Natural killer cell treated with Interleukin-12 subunit alpha and Interleukin-12 subunit beta and Interleukin-15 and Interleukin-18, amount 100 ng/mL, for 72 hours (primary cell): Measurements from ENCODE around the gene ATG4A. TPM values are rescaled to one million over a fixed set of nuclear protein-coding genes. Genes with fewer than 3 reads are reported as not detected.
A peak's percentile ranks its signal among the peaks of the same experiment; 100 is the strongest.

Source experiments
- ATAC-seq, 2 donors: fragments of 150-1000 bp; cut with Tn5 transposase in 1 of 2; sonication (Bioruptor Pico), chemical (Tn5 transposase) in 1 of 2; 2 replicates each; pipeline ENCODE4 v1.10.0; 2021
- DNase-seq: peaks from one replicate; pipeline ENCODE4 v3.0.0; 2022; ENCODE audit warnings: low spot score
- H3K27ac Mint-ChIP-seq, 2 donors: 1 replicate in 1 of 2; 2 replicates in 1 of 2; pipeline ENCODE4 v1.8.0; 2022; ENCODE audit warnings: mixed read lengths in 2 of 2, mild to moderate bottlenecking in 1 of 2, moderate library complexity in 1 of 2
- H3K27me3 Mint-ChIP-seq, 2 donors: 1 replicate in 1 of 2; 2 replicates in 1 of 2; pipeline ENCODE4 v1.8.0; 2022; ENCODE audit warnings: mixed read lengths in 2 of 2
- H3K36me3 Mint-ChIP-seq: one replicate; pipeline ENCODE4 v1.8.0; 2022; ENCODE audit warnings: mixed read lengths
- H3K4me1 Mint-ChIP-seq, 2 donors: 1 replicate in 1 of 2; 2 replicates in 1 of 2; pipeline ENCODE4 v1.8.0; 2022; ENCODE audit warnings: low read depth in 2 of 2, mixed read lengths in 2 of 2, mild to moderate bottlenecking in 1 of 2
- H3K4me3 Mint-ChIP-seq: one replicate; pipeline ENCODE4 v1.8.0; 2022; ENCODE audit warnings: mixed read lengths
- H3K9me3 Mint-ChIP-seq: 2 replicates; pipeline ENCODE4 v1.8.0; 2022; ENCODE audit warnings: mixed read lengths
- total RNA-seq, 2 donors: library from RNA; stranded (reverse); gene quantifications; one replicate each; pipeline ENCODE4 v1.2.3, GENCODE V29; 2022

The ATG4A gene
- total RNA-seq, 2 donors from 2014 or later = 12.0 to 17.8 TPM

DNA sequence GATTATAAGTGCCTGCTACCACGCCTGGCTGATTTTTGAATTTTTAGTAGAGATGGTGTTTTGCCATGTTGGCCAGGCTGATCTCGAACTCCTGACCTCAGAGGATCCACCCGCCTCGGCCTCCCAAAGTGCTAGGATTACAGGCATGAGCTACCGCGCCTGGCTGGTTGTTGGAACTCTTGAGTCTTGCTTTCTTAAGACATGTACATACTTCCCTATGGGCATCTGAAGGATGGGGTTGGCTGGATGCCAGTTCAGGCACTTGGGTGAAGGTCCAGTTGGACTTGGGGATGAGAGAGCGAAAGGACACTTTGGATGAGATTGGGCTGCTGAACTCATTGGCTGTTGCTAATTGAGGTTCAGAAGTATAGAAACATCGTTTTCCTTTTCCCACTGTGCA lies 40.5 kb downstream of the ATG4A start:
- ATAC-seq = no peak
- Mint-ChIP-seq H3K4me1 (no peaks in the 10 kb centered on the region), H3K9me3 (no peaks in the 10 kb centered on the region), H3K36me3 (peaks cover 4% of the 10 kb centered on the region), H3K27ac (no peak overlapping the region), H3K27me3 (no peaks in the 10 kb centered on the region), H3K4me3 (no peak overlapping the region)
- no peak for DNase-seq

DNA sequence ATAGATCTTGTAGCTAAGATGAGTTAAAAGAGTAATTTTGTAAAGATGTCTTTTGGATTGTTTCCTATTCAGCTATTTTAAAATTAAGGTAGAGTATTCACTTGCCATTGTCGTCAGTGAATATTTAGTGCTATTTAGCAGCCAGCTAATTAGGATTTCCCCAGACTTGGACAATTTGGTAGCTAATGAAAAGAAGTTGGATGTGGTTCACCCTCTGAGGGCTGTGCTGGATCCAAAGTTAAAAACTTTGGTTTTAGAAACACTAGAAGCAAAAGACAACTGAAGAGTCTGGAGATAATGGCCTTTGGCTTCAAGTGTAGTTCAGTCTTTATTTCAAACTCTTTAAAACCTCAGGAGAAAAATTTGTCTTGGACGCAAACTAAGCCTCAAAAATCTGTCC lies 41.3 kb downstream of the ATG4A start:
- H3K27me3 Mint-ChIP-seq = no peaks in the 10 kb centered on the region
- no peak overlapping the region for H3K4me3 Mint-ChIP-seq
- H3K9me3 Mint-ChIP-seq = no peaks in the 10 kb centered on the region
- no peaks in the 10 kb centered on the region for H3K4me1 Mint-ChIP-seq
- ATAC-seq = no peak
- peaks cover 4% of the 10 kb centered on the region for H3K36me3 Mint-ChIP-seq
- H3K27ac Mint-ChIP-seq = no peak overlapping the region
- DNase-seq = no peak

DNA sequence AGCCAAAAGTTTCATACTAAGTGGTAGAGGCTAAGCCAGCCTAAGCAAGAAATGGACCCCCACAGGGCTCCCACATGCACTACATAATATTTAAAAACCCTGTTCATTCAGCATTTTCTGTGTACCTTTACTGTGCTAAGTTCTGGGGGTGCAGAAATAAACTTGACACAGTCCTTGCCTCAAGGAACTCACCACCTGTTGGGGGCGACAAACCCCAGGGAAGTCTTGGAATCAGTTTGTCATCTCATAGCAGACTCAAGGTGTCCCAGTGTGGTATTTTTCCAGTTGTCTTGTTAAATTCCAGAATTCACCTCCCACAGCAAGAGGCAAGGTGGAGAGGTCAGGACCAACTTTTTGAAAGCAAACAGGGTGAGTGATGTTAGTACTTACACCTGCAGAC lies 43.1 kb downstream of the ATG4A start:
- H3K27me3 Mint-ChIP-seq = no peaks in the 10 kb centered on the region
- no peaks in the 10 kb centered on the region for H3K4me1 Mint-ChIP-seq
- H3K36me3 Mint-ChIP-seq = peaks cover 8% of the 10 kb centered on the region
- H3K4me3 Mint-ChIP-seq = no peak overlapping the region
- DNase-seq = no peak
- no peak overlapping the region for H3K27ac Mint-ChIP-seq
- no peak for ATAC-seq
- no peaks in the 10 kb centered on the region for H3K9me3 Mint-ChIP-seq

DNA sequence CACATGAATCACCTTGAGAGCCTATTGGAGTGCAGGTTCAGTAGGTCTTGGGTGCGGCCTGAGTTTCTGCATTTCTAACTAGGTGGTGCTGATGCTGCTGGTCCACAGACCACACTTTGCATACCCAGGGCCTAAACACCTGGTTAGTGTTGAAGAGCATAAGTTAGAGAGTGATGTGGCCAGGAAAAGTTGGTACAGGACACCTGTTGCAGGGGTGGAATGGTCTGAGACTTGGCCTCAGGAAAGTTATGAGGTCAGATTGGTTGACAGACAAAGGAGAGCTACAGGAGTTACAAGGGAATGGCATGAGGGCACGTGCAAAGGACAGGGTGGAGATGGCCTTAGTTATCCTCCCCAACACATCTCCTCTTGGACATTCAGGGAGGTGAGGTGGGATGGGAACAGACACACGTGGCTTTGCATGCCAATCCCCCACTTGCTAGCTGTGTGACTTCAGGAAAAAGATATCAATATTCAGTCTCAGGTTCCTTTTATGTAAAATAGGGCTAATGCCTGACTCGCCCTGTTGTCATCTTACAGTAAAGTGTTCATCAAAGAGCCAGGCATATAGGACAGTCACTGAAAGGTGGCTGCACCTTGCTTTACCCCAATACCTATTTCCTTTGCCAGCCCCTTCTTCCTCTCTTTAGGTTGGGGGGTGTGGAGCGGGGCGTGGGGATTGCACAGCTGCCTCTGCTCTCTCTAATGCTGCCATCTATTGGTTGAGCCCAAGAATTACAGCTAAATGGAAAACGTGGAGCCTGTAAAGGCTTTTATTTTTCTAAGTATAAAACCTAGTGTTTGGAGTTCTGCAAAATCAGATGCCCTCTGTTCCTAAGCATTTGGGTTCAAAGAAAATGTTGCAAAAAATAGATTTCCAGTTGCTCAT lies 47.5 kb downstream of the ATG4A start:
- peaks cover 5% of the 10 kb centered on the region for H3K36me3 Mint-ChIP-seq
- H3K4me1 Mint-ChIP-seq = no peaks in the 10 kb centered on the region

DNA sequence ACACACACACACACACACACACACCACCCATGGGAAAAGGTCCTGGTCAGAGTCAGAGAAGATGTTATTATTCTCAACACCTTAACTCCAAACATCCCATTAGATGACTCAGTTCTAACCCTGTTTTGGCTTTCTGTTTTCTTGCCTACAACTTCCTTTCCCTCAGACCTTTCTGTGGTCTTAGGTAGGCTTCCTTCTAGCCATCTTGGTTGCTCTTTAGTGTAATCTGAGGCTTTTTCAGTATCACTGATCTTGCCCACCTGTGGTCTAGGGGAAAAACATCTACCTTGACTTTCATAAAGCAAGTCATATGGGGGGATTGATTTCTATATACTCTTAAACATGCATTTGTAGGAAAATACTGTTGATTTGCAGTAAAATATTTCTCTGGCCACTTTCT lies 56.9 kb downstream of the ATG4A start:
- ATAC-seq (no peak), DNase-seq (no peak)
- H3K4me1 Mint-ChIP-seq = no peaks in the 10 kb centered on the region
- peaks cover 0 to 6% of the 10 kb centered on the region in 2 donors for H3K27me3 Mint-ChIP-seq
- no peaks in the 10 kb centered on the region for H3K9me3 Mint-ChIP-seq
- no peak overlapping the region for H3K27ac Mint-ChIP-seq
- H3K4me3 Mint-ChIP-seq = no peak overlapping the region
- H3K36me3 Mint-ChIP-seq = peaks cover 14% of the 10 kb centered on the region

More for the DNA sequence above, 47.5 kb downstream of the ATG4A start:
- Mint-ChIP-seq H3K9me3 (no peaks in the 10 kb centered on the region), H3K4me3 (no peak overlapping the region), H3K27ac (no peak overlapping the region), H3K27me3 (no peaks in the 10 kb centered on the region)
- ATAC-seq (no peak), DNase-seq (no peak)

DNA sequence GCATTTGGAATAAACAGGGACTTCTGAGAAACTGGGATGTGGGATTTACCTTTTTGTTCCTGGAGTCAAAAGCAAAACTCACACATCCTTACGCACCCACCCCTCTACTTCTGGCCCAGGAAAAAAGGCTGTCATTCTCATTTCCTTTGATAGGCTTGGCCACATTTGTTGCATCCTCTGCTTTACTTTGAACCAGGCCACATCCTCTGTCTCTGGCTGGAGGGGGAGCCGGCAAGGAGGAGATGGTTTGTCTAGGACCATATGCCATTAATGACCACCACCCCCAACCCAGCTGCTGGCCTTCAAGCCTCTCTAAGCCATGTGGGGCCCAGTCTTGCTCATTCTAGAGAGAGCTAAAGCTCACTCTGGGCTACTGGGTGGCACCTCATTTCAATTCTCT lies 64.5 kb downstream of the ATG4A start:
- Mint-ChIP-seq H3K27ac (no peak overlapping the region), H3K9me3 (no peaks in the 10 kb centered on the region), H3K4me3 (no peak overlapping the region), H3K36me3 (peaks cover 11% of the 10 kb centered on the region), H3K27me3 (peaks cover 0 to 4% of the 10 kb centered on the region in 2 donors), H3K4me1 (no peaks in the 10 kb centered on the region)
- ATAC-seq = no peak
- DNase-seq = no peak

DNA sequence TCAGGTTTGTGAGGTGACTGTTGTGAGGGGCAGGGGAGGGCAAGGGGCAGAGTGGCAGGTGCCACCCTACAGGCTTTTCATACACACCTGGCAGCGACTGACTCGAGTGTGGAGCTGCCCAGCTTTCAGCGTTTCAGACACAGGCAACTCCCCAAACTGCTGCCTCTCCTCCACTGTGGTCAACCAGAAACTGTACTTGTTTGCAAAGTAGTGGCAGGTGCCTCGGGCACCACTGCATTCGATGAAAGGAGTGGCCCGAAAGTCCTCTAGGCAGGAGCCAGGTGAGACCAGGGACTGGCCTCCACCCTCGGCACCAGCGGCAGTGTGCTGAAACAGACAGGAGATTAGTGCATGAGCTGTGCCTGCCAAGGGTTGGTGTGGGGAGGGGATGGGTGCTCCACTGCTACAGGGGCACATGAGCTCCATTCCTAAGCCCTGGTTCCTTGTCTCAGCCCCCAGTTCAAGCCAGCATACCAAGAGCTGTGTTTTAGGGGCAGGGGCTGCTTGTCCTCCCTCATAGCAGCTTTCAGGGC lies 65.4 kb downstream of the ATG4A start:
- no peaks in the 10 kb centered on the region for H3K9me3 Mint-ChIP-seq
- H3K36me3 Mint-ChIP-seq = peaks cover 6% of the 10 kb centered on the region
- DNase-seq (no peak), ATAC-seq (no peak)
- H3K27ac Mint-ChIP-seq = no peak overlapping the region
- H3K4me1 Mint-ChIP-seq = no peaks in the 10 kb centered on the region
- H3K27me3 Mint-ChIP-seq = peaks cover 0 to 4% of the 10 kb centered on the region in 2 donors
- no peak overlapping the region for H3K4me3 Mint-ChIP-seq

DNA sequence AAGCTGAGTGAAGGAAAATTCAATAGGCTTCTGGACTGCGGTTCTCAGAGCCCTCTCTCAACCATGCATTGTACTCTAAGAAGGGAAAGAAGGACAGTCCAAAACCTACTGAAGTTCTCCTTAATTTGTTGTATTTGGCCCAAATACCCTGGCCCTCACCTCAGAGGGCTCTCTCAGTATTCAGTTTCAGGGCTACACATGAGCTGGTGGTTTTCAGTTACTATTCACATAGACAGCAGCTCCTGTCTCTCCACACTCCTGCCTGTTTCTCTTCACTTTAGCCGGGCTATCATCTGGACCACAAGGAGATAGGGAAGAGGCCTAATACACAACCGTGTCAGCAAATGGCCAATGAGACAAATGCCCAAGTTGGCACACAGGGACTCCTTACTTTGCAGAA lies 66.0 kb downstream of the ATG4A start:
- H3K27ac Mint-ChIP-seq = no peak overlapping the region
- peaks cover 0 to 4% of the 10 kb centered on the region in 2 donors for H3K27me3 Mint-ChIP-seq
- ATAC-seq (no peak), DNase-seq (no peak)
- H3K4me1 Mint-ChIP-seq = no peaks in the 10 kb centered on the region
- H3K36me3 Mint-ChIP-seq = peaks cover 6% of the 10 kb centered on the region
- no peaks in the 10 kb centered on the region for H3K9me3 Mint-ChIP-seq
- H3K4me3 Mint-ChIP-seq = no peak overlapping the region

DNA sequence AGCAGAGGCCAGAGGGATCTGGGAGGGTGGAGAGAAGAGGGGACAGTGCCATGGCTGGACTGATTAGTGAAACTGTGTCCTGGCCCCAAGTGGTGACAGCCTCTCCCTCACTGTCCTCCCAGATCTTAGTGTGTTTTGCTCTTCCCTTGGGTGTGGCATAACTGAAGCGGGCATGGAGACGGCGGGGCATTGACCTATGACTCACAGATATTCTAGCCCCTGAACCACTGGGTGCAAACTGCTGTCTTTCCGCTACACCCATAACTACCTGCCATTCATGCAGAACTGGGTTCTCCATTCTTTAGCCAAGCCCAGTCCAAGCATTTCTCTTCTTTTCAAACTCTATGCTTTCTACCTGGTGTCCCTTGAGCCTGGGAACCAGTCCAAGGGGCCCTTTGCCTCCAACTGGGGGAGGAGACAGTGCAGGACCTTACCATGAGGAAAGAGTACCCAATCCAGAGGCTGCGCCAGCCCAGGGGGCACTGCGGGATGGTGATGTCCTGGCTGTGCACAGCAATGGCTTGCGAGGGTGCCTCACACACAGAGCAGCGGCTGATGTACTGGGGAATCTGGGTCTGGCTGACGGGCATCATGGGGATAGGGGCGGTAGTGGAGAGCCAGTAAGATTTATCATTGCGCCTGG lies 67.6 kb downstream of the ATG4A start:
- ATAC-seq = peak in 1 of 2 donors; percentile 36
- Mint-ChIP-seq H3K4me3 (no peak overlapping the region), H3K4me1 (no peaks in the 10 kb centered on the region)

DNA sequence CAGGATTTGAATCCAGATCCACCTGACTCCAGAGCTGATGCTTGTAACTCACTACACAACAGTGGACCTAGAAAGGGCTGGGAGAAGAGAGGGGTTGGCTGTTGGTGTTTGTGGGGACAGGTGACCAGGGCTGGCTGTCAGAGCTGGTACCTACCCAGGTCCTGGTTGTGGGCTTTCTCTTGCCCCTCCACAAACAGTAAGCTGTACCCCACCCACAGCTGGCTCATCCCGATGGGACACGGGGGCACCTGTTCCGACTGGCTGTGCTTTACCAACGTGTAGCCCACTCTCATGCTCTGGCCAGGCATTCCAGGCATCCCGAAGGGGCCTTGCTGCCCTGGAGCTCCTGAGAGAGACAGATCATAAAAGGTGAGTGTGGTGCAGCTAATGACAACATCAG lies 68.7 kb downstream of the ATG4A start:
- DNase-seq (no peak), ATAC-seq (no peak)
- Mint-ChIP-seq H3K4me1 (no peaks in the 10 kb centered on the region), H3K4me3 (no peak overlapping the region), H3K9me3 (no peaks in the 10 kb centered on the region), H3K27me3 (peaks cover 0 to 2% of the 10 kb centered on the region in 2 donors), H3K27ac (no peak overlapping the region), H3K36me3 (no peaks in the 10 kb centered on the region)

More for the DNA sequence above, 67.6 kb downstream of the ATG4A start:
- H3K27me3 Mint-ChIP-seq = peaks cover 0 to 4% of the 10 kb centered on the region in 2 donors
- no peaks in the 10 kb centered on the region for H3K9me3 Mint-ChIP-seq
- no peak overlapping the region for H3K27ac Mint-ChIP-seq
- H3K36me3 Mint-ChIP-seq = no peaks in the 10 kb centered on the region
- DNase-seq = no peak

DNA sequence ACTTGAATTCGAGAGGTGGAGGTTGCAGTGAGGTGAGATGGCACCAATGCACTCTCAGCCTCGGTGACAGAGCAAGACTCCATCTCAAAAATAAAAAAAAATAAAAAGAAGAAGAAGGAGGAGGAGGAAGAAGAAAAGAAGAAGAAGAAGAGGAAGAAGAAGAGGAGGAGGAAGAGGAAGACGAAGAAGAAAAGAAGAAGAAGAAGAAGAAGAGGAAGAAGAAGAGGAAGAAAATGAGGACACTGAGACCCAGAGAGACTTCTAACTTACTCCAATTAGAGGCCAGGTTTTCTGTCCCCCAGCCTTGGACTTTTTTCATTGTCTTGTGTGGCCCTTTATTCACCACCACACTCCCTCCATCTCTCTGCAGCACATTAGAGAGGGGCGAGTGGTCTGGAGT lies 70.7 kb downstream of the ATG4A start:
- H3K4me3 Mint-ChIP-seq = no peak overlapping the region
- H3K9me3 Mint-ChIP-seq = no peaks in the 10 kb centered on the region
- H3K36me3 Mint-ChIP-seq = no peaks in the 10 kb centered on the region
- no peaks in the 10 kb centered on the region for H3K4me1 Mint-ChIP-seq
- DNase-seq = no peak
- no peaks in the 10 kb centered on the region for H3K27me3 Mint-ChIP-seq
- H3K27ac Mint-ChIP-seq = no peak overlapping the region
- no peak for ATAC-seq

DNA sequence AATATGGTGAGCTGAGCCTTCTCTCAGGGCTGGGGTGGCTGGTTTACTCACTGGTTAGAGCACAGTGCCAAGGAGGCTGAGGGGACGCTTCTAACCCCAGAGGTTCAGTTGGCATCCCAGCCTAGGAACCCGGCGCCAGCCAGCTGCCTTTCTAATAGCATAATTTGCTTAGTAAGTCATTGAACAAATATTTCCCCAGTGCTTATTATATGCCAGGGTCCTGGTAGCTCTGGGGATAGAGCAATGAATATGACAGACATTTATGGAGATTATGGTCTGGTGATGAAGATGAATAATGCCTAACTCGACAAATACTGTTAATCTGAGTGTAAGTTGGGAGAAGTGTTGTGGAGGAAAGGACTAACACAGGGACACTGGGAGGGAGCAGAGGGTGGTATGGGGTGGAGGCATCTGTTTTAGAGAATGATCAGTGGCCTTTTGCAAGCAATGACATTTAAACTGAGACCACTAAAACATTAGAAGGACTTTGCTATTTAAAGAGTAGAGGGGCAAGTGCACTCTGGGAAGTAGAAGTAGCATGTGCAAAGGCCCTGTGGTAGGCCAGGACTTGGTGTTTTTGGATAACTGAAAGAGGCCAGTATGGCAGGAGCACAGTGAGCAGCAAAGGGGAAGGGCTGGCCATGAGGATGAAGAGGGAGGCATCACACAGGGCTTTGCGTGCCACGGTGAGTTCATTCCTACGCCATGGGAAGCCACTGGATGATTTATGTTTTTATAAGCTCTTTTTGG lies 71.9 kb downstream of the ATG4A start:
- no peak for ATAC-seq
- no peaks in the 10 kb centered on the region for H3K4me1 Mint-ChIP-seq
- DNase-seq = no peak
- H3K27ac Mint-ChIP-seq = no peak overlapping the region
- no peaks in the 10 kb centered on the region for H3K36me3 Mint-ChIP-seq
- H3K27me3 Mint-ChIP-seq = peaks cover 0 to 3% of the 10 kb centered on the region in 2 donors
- H3K4me3 Mint-ChIP-seq = no peak overlapping the region
- no peaks in the 10 kb centered on the region for H3K9me3 Mint-ChIP-seq

DNA sequence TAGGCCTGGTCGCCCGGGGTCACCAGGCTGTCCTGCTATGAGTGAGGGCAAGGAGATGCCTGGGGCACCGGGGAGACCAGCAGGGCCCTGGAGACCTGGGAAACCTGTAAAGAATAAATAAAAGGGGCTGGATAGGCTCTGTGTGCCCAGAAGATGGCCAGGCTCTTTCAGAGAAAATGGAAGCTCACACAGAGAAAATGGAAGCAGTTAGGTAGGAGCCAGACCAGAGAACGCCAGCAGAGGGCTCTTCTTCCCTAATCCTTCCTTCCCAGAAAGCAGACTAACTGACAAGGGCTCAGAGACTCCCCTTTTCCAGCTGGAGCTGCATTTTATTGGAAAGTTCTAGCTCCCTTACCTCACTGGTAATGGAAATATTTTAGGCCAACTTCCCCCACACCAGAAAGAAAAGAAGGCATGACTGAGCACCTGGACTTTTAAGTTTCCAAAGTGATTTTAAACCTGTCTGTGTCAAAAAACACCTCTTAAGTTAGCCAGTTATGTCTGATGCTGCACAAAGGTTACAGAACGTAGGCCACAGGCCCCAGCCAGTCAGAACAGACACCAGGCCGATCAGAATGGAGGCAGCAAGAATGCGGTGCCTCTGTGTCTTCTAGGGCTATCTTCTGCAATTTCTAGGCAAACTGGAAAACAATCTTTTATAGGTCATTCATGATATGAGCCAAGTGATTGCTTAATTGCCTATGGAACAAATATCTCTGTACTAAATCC lies 74.0 kb downstream of the ATG4A start:
- no peaks in the 10 kb centered on the region for H3K36me3 Mint-ChIP-seq
- ATAC-seq = no peak
- H3K4me3 Mint-ChIP-seq = no peak overlapping the region
- DNase-seq = no peak
- H3K4me1 Mint-ChIP-seq = no peaks in the 10 kb centered on the region
- no peaks in the 10 kb centered on the region for H3K9me3 Mint-ChIP-seq
- no peak overlapping the region for H3K27ac Mint-ChIP-seq
- H3K27me3 Mint-ChIP-seq = peaks cover 0 to 3% of the 10 kb centered on the region in 2 donors
